Keratinocyte (primary cell): Measurements from ENCODE around the gene CHIA. TPM values are rescaled to one million over a fixed set of nuclear protein-coding genes. Genes with fewer than 3 reads are reported as not detected.

ENCODE experiments used
- DNase-seq: peaks from one replicate; pipeline ENCODE4 v3.0.0-alpha.2; 2011; ENCODE audit warnings: low read depth, missing footprints, low spot score
- FAIRE-seq: peaks from 2 replicates; lab custom pipeline; 2011; peaks lifted over from hg19 to GRCh38; lab: Jason Lieb, UNC
- H2AFZ ChIP-seq: 2 replicates; pipeline ENCODE4 v1.6.0; 2012; ENCODE audit warnings: low read length, control low read depth, inconsistent platforms; ENCODE audit not compliant: control insufficient read depth
- H3K27ac ChIP-seq: 2 replicates; pipeline ENCODE4 v1.5.1; 2011; ENCODE audit warnings: low read length; ENCODE audit not compliant: control insufficient read depth, insufficient read depth
- H3K27me3 ChIP-seq: 3 replicates; pipeline ENCODE4 v1.6.0; 2011; ENCODE audit warnings: low read length; ENCODE audit not compliant: control insufficient read depth, insufficient read depth; ENCODE audit errors: extremely low read depth
- H3K36me3 ChIP-seq, 2 experiments: 2 replicates in 1 of 2; 3 replicates in 1 of 2; pipeline ENCODE4 v1.5.1; 2011; ENCODE audit warnings: low read length in 2 of 2, mild to moderate bottlenecking in 1 of 2; ENCODE audit not compliant: control insufficient read depth in 2 of 2, insufficient read depth in 2 of 2; ENCODE audit errors: extremely low read depth in 1 of 2
- H3K4me1 ChIP-seq: 3 replicates; pipeline ENCODE4 v1.5.1; 2011; ENCODE audit warnings: low read length; ENCODE audit not compliant: control insufficient read depth, insufficient read depth; ENCODE audit errors: extremely low read depth
- H3K4me2 ChIP-seq: 3 replicates; pipeline ENCODE4 v1.6.0; 2011; ENCODE audit warnings: low read depth, low read length; ENCODE audit not compliant: control insufficient read depth, insufficient read depth; ENCODE audit errors: extremely low read depth
- H3K4me3 ChIP-seq, 3 experiments: fragments of 200-600 bp in 1 of 3; sonication (generic) in 1 of 3; 2 replicates in 2 of 3; 3 replicates in 1 of 3; pipeline ENCODE4 v1.5.1; 2011 to 2016; ENCODE audit warnings: low read length in 3 of 3, mild to moderate bottlenecking in 3 of 3, control low read depth in 2 of 3, inconsistent platforms in 1 of 3, low read depth in 1 of 3, mixed read lengths in 1 of 3, mixed run types in 1 of 3, moderate library complexity in 1 of 3; ENCODE audit not compliant: control insufficient read depth in 2 of 3, insufficient read depth in 2 of 3; ENCODE audit errors: extremely low read depth in 1 of 3
- H3K79me2 ChIP-seq: 2 replicates; pipeline ENCODE4 v1.6.0; 2012; ENCODE audit warnings: low read length; ENCODE audit not compliant: control insufficient read depth, insufficient read depth
- H3K9ac ChIP-seq: 3 replicates; pipeline ENCODE4 v1.6.0; 2011; ENCODE audit warnings: low read length; ENCODE audit not compliant: control insufficient read depth, insufficient read depth; ENCODE audit errors: extremely low read depth
- H3K9me1 ChIP-seq: 3 replicates; pipeline ENCODE4 v1.6.0; 2011; ENCODE audit warnings: low read length; ENCODE audit not compliant: control insufficient read depth, insufficient read depth; ENCODE audit errors: extremely low read depth
- H3K9me3 ChIP-seq: 2 replicates; pipeline ENCODE4 v1.5.1; 2012; ENCODE audit warnings: low read depth, low read length; ENCODE audit not compliant: control insufficient read depth
- H4K20me1 ChIP-seq: 3 replicates; pipeline ENCODE4 v1.6.0; 2011; ENCODE audit warnings: low read length; ENCODE audit not compliant: control insufficient read depth, insufficient read depth; ENCODE audit errors: extremely low read depth
- CTCF ChIP-seq, 3 experiments: IDR thresholded peaks in 1 of 3; conservative IDR thresholded peaks in 1 of 3; optimal IDR thresholded peaks in 1 of 3; 2 replicates in 2 of 3; 3 replicates in 1 of 3; pipeline versions ENCODE3 to v1.5.1; 2011; ENCODE audit warnings: low read length in 3 of 3, mild to moderate bottlenecking in 3 of 3, moderate library complexity in 2 of 3, control low read depth in 1 of 3, inconsistent platforms in 1 of 3; ENCODE audit not compliant: insufficient read depth in 2 of 3; ENCODE audit errors: extremely low read depth in 1 of 3
- EZH2 ChIP-seq: IDR thresholded peaks from one replicate; pipeline ENCODE4 v1.6.1; 2012; ENCODE audit warnings: inconsistent platforms, mild to moderate bottlenecking, low read length, moderate library complexity
- dilution Hi-C: fragments of 300-500 bp; cut with MboI; formaldehyde crosslinking; loops from one replicate; pipeline ENCODE4 v1.7.0; 2020; ENCODE audit warnings: low sequenced_read_pairs; ENCODE audit not compliant: extremely low pct_ligation_motif_present
- polyA plus RNA-seq, 5 experiments: library from polyadenylated mRNA; depleted of rRNA in 3 of 5; stranded (reverse) in 3 of 5; stranded (forward) in 1 of 5; unstranded in 1 of 5; fragments of >200 nt; gene quantifications; 1 replicate in 1 of 5; 2 replicates in 3 of 5; 3 replicates in 1 of 5; pipeline versions ENCODE4 v1.2.1 to v1.2.3, GENCODE V29; 2011 to 2012; ENCODE audit warnings: missing spikeins in 2 of 5, low read depth in 1 of 5, low replicate concordance in 1 of 5

CHIA gene
- polyA plus RNA-seq, 1 donor (not counting 4 experiments of a cell fraction or from before 2014, with no cell fraction given) = not detected

GRCh38 chr1:111280267-111280666, 10.4 kb upstream of the CHIA start:
- Histone ChIP-seq H3K79me2 (no peaks in the 10 kb centered on the region), H3K9ac (no peak overlapping the region), H3K9me1 (no peaks in the 10 kb centered on the region), H3K27me3 (no peaks in the 10 kb centered on the region), H3K4me3 (no peak overlapping the region), H3K9me3 (no peaks in the 10 kb centered on the region), H3K27ac (no peak overlapping the region), H4K20me1 (no peaks in the 10 kb centered on the region), H3K4me2 (no peak overlapping the region), H3K4me1 (no peaks in the 10 kb centered on the region), H2AFZ (no peak overlapping the region), H3K36me3 (no peaks in the 10 kb centered on the region)
- FAIRE-seq (no peak), DNase-seq (no peak)
- TF ChIP-seq CTCF (optimal IDR thresholded peaks at IDR 0.05 in 1 of 3, IDR thresholded peaks at IDR 0.05 in 1 of 3, conservative IDR thresholded peaks at IDR 0.05 in 1 of 3; ENCODE audit: extremely low read depth in 1 of 3, insufficient read depth in 2 of 3, low read length in 3 of 3) (no peak), EZH2 (no peak)
- dilution Hi-C loops = no loop called here

- Histone ChIP-seq H3K27me3 (peaks cover 2% of the 10 kb centered on the region), H3K9ac (no peak overlapping the region), H3K4me3 (no peak overlapping the region), H3K4me1 (no peaks in the 10 kb centered on the region), H2AFZ (no peak overlapping the region), H3K4me2 (no peak overlapping the region), H3K27ac (no peak overlapping the region), H3K9me3 (no peaks in the 10 kb centered on the region), H3K79me2 (no peaks in the 10 kb centered on the region), H3K36me3 (no peaks in the 10 kb centered on the region), H3K9me1 (no peaks in the 10 kb centered on the region), H4K20me1 (no peaks in the 10 kb centered on the region)
- dilution Hi-C loops = no loop called here
- no peak for DNase-seq
- FAIRE-seq = no peak
- TF ChIP-seq CTCF (optimal IDR thresholded peaks at IDR 0.05 in 1 of 3, IDR thresholded peaks at IDR 0.05 in 1 of 3, conservative IDR thresholded peaks at IDR 0.05 in 1 of 3; ENCODE audit: extremely low read depth in 1 of 3, insufficient read depth in 2 of 3, low read length in 3 of 3) (no peak), EZH2 (no peak)
These were observed 9.2 kb upstream of the CHIA start for GRCh38 chr1:111281411-111281810.
